ENCODE data around the gene SERPINA10.
"Not testable (repeated sequence)": the region's sequence is repeated elsewhere in the genome, so short reads cannot be mapped to it uniquely, and the experiment has no call there.

SERPINA10 gene

GRCh38 chr14:94313991-94314655 is 21.1 kb upstream of the SERPINA10 start:
- no peak for DNase-seq

- no peak for DNase-seq
Measured at GRCh38 chr14:94312481-94313246, 19.6 kb upstream of the SERPINA10 start.

- DNase-seq: no peak
Measured at GRCh38 chr14:94310248-94310647, 17.2 kb upstream of the SERPINA10 start.

- DNase-seq: no peak
Measured at GRCh38 chr14:94309721-94310120, 16.7 kb upstream of the SERPINA10 start.

- DNase-seq: no peak
Measured at GRCh38 chr14:94307410-94307992, 14.4 kb upstream of the SERPINA10 start.

- no peak for DNase-seq
Measured at GRCh38 chr14:94306047-94306978, 13.2 kb upstream of the SERPINA10 start.

GRCh38 chr14:94305620-94306019 is 12.6 kb upstream of the SERPINA10 start:
- DNase-seq: no peak

GRCh38 chr14:94304243-94304642 is 11.2 kb upstream of the SERPINA10 start:
- DNase-seq: no peak

GRCh38 chr14:94303111-94303510 is 10.0 kb upstream of the SERPINA10 start:
- DNase-seq: no peak

GRCh38 chr14:94298130-94298529 is 5.1 kb upstream of the SERPINA10 start:
- DNase-seq: no peak

GRCh38 chr14:94296181-94296545 is 3.1 kb upstream of the SERPINA10 start:
- not testable (repeated sequence) for DNase-seq

GRCh38 chr14:94295360-94296180 is 2.5 kb upstream of the SERPINA10 start:
- no peak for DNase-seq

GRCh38 chr14:94293578-94293924 is 483 bp upstream of the SERPINA10 start:
- DNase-seq: no peak

GRCh38 chr14:94292526-94292871 is 569 bp downstream of the SERPINA10 start:
- no peak for DNase-seq

GRCh38 chr14:94291906-94292525 is 1.1 kb downstream of the SERPINA10 start:
- no peak for DNase-seq

GRCh38 chr14:94291159-94291905 is 1.7 kb downstream of the SERPINA10 start:
- no peak for DNase-seq

GRCh38 chr14:94290197-94290596 is 2.9 kb downstream of the SERPINA10 start:
- no peak for DNase-seq

GRCh38 chr14:94288610-94289465 is 4.2 kb downstream of the SERPINA10 start:
- DNase-seq: no peak

- no peak for DNase-seq
Measured at GRCh38 chr14:94285158-94285557, 7.9 kb downstream of the SERPINA10 start.

- no peak for DNase-seq
Measured at GRCh38 chr14:94284221-94284620, 8.8 kb downstream of the SERPINA10 start.

Data from NCI-H187 (cell line).